TTC549 (cell line): ENCODE results near the gene RAET1G.
"Not testable (repeated sequence)": the region's sequence is repeated elsewhere in the genome, so short reads cannot be mapped to it uniquely, and the experiment has no call there.

ENCODE experiments used
- FAIRE-seq: peaks from 2 replicates; lab custom pipeline; 2012; peaks lifted over from hg19 to GRCh38; lab: Jason Lieb, UNC

The RAET1G gene

DNA sequence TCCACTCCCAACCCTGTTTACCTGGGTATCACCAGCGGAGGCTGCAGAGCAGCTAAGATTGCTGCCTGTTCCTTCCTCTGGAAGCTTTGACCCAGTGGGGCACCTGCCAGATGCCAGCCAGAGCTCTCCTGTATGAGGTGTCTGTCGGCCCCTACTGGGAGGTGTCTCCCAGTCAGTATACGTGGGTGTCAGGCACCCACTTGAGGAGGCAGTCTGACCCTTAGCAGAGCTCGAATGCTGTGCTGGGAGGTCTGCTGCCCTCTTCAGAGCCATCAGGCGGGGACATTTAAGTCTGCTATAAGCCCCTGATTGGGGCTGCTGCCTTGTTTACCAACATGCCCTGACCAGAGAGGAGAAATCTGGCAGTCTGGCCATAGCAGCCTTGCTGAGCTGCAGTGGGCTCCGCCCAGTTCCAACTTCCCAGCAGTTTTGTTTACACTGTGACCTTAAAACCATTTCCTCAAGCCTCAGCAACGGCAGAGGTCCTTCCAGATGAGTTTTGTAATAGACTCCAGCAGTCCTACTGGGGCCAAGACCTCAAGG, 27.8 kb downstream of the RAET1G start:
- FAIRE-seq = no peak

DNA sequence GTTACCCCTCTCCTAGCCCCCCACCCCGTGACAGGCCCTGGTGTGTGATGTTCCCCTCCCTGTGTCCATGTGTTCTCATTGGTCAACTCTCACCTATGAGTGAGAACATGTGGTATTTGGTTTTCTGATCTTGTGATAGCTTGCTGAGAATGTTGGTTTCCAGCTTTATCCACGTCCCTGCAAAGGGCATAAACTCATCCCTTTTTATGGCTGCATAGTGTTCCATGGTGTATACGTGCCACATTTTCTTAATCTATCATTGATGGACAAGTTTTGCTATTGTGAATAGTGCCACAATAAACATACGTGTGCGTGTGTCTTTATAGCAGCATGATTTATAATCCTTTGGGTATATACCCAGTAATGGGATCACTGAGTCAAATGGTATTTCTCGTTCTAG, 31.1 kb downstream of the RAET1G start:
- FAIRE-seq = not testable (repeated sequence)

DNA sequence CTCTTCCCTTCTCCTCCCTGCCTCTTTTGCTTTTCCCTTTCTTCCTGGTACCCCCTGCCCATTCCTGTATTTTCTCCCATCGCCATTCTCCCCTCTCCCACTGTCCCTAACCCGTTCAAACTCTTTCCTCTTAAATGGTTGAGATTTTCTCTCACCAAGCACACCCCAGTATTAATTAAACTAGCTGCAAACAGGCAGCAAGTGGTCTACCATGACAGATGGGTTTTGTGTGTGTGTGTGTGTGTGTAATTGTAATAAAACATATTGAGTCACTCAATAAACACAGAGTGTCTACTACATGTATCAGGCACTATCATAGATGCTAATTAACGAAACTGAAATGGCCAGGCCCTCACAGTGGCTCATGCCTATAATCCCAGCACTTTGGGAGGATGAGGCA, 31.7 kb downstream of the RAET1G start:
- FAIRE-seq = no peak

DNA sequence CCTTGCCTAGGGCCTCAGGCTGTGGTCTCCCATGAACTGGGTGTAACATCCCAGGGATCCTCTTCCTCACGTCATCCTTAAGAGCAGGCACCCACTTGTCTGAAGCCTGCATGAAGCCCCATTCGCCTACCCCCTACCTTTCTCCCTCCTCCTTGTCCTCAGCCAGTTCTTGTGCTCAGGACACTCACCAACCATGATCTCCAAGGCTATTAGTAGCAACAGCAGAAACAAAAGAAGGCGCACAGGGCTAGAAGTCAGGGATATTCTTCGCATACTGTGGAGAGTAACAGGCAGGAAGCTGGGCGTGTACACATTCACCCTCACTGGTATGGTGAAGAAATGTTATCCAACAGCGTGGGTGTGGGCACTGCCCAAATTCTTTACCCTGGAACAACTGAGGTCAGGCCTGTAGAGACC, 32.3 kb downstream of the RAET1G start:
- no peak for FAIRE-seq

DNA sequence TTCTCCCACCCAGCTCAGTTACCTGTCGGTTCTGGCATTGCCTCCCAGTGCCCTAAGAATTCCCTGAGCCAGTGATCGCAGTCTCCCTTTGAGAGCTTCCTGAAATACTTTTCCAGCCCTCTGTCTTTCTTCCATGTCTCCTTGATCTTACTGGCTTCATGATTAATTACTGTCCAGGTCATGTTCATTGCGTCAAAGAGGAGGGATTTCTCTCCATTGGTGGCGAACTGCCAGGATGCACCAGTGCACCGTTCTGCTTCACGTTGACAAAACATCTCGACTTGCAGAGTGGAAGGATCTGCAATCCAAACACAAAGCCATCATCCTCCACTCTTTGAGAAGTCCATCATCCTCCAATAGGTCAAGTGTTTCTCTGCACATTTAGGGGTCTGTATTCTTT, 33.6 kb downstream of the RAET1G start:
- no peak for FAIRE-seq

DNA sequence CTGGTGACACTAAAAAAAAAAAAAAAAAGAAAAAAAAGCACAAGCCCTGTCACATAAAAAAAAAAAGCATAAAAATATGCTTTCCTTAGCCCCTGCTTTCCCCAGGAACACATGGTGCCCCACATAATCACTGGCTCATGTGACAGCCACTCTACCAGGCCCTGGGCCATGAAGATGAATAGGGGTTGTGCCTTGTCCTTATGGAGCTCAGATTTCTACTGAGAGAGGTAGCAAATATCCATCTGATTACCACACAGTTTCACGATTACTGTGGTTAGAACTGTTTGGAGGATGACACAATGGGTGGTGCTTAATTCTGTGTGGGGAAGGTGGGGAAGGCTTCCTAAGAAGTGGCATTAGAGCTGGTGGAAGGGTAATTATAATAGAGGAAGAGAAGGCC, 34.3 kb downstream of the RAET1G start:
- no peak for FAIRE-seq

DNA sequence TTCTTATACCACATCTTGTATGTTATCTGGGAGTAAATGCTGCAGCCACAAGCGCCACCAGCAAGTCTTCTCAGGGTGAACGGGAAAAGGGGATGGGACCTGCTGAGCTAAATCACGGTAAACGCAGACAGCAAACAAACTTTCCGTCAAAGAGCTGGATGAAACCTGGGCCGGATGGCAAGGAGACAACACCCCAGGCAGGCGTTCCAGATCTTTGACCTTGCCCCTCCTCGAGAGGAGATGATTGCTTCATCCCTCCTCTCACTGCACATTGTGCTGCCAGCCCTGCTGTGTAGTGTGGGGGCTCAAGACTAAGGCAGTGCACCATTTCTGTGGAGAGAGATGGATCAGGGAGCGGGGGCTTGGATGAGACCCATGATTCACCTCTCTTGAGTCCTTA, 34.8 kb downstream of the RAET1G start:
- FAIRE-seq = no peak

DNA sequence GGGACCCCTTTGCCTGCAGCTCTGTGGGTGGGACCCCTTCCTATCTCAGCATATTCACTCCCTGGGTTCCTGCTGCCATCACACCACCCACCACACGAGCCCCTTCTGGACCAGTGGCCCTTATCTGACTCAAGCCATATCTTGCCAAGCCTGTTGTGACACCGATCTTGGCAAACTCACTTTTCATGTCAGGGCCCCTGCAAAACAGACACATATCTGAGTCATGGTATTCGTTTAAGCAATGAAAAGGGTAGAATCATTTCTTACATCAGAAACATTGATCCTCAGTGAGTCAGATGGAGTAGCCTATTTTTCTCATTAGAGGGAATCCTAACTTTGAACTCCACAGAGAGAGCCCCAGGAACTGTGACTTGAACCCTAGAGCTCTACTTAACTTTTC, 35.6 kb downstream of the RAET1G start:
- no peak for FAIRE-seq

DNA sequence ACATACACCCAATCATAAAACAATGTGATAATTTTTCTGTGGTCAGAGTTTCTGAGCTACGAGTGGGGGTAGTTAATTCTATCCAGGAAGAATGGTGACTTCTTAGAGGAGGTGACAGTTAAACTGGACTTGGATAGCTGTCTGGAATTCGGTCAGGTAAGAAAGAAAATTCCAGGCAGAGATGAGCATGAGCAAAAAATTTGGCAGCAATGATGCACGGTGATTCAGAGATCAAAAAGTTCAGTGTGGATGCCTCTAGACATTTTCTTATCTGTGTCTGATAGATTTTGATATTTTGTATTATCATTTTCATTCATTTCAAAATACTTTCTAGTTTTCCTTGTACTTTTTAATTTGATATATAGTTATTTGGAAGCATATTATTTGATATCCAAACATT, 37.0 kb downstream of the RAET1G start:
- FAIRE-seq = no peak

DNA sequence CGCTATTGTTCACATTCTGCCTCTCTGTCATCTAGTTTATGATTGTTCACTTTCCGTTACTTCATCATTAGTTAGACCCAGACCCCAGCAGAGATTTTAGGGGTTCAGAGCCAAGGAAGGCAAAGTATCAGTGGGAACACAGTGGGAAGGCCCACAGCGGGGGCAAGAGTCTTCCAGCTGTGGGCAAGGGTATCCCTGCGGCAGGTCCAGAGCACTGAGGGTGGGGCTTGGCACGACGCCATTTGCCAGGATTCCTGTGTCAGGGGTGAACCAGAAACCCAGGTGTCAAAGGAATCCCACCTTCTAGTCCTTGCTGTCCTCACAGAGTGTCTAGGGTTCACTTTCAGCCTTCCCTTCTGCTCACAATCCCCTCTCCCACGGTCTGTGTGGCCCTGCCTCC, 38.3 kb downstream of the RAET1G start:
- FAIRE-seq = no peak

DNA sequence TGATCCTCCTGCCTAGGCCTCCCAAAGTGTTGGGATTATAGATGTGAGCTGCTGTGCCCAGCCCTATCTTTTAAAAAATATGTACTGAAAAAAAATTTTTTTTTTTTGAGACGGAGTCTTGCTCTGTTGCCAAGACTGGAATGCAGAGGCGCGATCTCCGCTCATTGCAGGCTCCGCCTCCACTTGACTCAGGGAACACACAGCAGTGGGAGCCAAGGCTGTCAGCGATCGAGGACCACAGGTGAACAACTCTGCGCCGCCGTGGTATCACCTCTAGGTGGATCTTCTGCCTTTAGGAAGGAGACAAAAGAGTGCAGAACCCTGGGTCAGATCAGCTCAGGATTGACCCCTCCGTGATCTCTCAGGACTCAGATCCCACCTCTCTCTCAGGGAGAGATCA, 38.7 kb downstream of the RAET1G start:
- FAIRE-seq = no peak

DNA sequence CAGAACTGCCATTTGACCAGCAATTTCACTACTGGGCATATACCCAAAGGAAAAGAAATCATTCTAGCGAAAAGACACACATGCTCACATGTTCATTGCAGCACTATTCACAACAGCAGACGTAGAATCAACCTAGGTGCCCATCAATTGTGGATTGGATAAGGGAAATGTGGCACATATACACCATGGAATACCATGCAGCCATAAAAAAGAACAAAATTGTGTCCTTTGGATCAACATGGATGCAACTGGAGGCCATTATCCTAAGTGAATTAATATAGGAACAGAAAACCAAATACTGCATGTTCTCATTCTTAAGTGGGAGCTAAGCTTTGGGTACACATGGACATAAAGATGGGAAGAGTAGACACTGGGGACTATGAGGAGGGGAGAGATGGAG, 41.1 kb downstream of the RAET1G start:
- no peak for FAIRE-seq

DNA sequence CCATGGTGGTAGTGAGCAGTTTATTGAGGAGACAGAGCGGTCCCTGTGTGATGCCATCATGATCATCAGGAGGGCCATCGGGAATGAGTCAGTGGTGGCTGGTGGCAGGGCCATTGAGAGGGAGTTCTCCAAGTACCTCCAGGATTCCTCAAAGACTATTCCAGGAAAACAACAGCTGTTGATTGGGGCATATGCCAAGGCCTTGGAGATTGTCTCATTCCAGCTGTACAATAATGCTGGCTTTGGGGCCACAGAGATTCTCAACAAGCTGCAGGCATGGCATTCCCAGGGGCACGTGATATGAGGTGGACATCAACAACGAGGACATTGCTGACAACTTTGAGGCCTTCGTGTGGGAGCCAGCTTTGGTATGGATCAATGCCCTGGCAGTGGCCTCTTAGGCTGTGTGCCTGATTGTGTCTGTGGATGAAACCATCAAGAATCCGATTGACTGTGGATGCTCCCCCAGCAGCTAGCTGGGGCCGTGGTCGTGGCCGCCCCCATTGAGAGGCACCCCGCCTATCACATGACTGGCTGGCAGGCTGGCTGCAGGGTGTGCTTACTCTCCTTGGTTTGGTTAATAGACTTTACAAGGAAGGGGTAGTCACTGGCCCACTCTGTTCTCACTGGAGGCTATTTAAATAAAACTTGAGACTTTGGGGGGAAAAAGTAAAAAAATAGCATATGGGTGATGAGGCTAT, 41.7 kb downstream of the RAET1G start:
- FAIRE-seq = no peak

DNA sequence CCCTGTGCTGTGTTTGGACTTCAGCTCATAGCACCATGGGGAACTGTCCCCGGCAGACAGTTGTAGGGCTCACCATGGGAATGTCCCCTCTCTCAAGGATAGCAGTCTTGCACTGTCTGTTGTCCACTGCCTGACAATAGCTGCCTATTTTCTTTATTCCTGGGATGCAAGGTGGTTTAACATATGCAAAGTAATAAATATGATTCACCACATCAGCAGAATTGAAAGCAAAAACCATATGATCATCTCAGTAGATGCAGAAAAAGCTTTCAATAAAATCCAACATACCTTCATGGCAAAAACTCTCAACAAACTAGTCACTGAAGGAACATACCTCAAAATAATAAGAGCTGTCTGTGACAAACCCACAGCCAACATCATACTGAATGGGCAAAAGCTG, 45.3 kb downstream of the RAET1G start:
- no peak for FAIRE-seq

DNA sequence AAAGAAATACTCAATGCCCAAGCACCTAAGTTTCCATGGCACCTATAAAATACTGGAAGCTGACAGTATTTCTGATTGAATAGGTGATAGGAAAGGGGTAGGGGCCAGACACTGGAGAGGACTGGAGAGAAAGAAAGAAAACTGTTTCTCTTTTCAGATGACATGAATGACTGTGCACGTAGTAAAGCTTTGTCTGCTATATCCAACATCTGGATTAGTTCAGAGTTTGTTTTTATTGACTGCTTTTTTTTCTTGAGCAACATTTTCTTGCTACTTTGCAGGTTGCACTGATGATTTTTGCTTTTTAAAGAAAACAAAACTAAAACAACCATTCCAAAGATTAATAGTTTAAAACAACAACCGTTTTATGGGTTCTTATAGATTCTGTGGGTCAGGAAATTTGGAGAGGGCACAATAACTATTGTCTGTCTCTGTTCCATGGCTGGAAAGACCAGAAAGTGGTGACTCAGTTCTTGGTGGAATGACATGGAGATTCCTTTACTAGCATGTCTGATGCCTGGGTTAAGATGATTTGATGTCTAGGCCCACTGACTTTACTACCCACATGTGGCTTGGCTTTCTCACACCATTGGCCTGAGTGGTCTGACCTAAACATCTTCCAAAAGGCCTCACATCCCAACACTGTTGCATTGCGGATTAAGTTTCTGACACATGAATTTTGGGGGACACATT, 46.5 kb downstream of the RAET1G start:
- no peak for FAIRE-seq

DNA sequence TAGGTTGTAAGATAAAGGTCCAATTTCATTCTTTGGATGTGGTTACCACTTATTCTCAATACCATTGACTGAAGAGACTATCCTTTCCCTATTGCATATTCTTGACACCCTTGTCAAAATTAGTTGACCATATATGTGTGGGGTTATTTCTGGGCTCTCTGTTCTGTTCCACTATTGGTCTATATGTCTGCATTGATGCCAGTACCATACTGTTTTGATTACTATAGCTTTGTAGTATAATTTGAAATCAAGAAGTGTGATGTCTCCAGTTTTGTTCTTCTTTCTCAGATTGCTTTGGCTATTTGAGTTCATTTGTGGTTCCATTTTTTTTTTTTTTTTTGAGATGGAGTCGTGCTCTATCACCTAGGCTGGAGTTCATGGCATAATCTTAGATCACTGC, 50.7 kb downstream of the RAET1G start:
- no peak for FAIRE-seq

DNA sequence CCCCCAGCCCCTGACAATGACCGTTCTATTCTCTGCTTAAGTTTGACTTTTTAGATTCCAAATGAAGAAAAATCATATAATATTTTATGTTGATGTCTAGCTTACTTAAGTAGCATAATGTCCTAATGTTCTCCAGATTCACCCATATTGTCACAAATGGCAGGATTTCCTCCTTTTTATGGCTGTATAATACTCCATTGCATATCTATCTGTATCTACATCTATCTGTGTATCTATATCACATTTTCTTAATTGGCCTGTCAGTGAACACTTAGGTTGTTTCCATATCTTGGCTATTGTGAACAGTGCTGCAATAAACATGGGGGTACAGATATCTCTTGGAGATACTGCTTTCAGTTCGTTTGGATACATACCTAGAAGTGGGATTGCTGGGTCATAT, 51.7 kb downstream of the RAET1G start:
- FAIRE-seq = no peak

DNA sequence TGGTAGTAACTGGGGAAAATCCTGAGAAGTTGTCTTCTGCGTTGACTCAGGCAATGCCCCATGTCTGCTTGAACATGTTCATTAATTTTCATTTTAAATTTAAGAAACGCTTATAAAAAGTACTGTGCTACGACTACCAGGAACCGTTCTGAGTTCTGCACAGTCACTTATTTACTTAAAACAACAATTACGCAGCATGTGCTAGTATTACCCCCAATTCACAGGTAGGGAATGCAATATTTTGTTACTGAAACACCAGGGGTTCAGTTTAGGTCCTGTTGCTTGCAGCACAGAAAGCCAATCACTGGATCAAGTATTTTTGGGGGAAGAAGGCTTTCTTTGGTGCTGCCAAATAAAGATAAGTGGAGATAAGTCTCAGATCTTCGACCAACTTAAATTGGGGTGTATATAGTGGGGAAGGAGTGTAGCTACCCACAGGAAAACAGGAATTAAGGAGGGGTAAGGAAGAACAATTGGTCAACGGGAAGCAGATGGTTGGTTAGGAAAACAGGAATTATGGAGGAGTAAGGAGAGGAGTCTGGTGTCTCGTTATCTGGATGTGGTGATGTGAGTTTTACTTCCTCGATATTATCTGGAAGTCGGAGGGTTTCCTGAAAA, 53.5 kb downstream of the RAET1G start:
- FAIRE-seq = no peak

DNA sequence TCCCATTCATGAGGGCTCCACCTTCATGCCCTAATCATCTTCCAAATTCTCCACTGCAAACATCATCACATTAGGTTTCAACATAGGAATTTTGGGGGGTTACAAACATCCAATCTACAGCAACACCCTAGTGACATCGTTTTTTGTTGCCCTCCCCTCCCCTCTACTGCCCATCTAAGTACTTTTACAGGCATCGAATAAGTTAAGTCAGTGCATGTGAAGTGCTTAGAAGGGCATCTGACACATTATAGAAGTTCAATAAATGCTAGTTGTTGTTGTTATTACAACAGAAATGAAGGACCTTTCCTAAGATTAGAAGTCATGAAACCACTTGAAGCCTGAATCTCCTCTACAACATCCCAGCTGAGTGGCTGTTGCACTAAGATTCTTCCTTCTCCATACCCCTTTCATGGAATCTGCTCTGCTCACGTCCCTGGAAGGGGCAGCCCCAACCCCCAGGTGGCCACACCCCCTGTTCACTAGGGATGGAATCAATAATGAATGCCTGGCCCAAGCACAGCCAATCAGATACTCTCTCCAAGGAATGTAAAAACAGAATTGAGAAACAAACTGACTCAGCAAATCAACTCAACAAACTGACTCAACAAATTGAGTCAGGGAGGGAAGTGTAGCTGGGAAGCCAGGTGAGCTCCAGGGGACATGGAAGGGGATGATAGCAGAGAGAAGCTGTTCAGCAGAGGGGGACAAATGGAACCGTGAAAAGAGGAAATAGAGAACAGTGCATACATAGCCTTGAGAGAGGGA, 54.9 kb downstream of the RAET1G start:
- no peak for FAIRE-seq
